ENCODE data around the gene APOC4.
"Not testable (repeated sequence)": the region's sequence is repeated elsewhere in the genome, so short reads cannot be mapped to it uniquely, and the experiment has no call there.

Gene APOC4

DNA sequence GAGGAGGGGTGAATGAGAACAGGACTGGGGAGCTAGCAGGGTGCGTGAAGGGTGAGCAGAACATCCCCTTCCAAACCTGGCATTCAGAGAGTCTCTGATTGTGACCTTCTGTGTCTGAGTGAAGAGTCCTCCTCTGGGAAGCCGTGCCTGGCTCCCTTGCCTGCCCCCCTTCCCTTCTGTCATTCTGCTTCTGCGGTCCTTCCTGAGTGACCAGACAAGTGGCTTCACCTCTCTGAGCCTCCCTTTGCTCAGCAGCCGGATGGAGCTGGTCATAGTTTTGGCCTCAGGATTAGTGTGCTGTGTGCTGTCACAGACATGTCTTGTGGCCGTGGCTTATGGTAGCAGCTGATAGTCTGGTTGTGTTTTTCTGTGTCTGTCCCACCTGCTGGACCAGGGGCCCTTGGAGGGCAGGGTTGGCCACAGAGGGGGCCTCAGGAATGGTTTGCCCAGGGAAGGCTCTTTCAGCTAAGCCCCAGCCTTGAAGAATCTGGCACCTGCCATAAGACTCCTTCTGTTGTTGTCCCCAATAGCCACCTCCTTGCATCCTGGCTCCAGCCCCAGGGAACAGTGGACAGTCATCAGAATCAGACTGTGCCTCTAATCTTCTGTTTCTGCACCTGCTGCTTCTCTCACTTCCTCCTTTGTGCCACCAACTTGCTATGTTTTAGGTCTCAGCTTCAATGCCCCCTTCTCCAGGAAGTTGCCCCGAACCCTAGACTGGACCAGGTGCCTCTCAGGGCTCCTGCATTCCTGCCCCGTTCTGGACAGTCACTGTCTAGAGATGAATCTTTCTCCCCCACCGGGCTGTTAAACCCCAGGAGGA, 19.1 kb downstream of the APOC4 start:
- DNase-seq = no peak

DNA sequence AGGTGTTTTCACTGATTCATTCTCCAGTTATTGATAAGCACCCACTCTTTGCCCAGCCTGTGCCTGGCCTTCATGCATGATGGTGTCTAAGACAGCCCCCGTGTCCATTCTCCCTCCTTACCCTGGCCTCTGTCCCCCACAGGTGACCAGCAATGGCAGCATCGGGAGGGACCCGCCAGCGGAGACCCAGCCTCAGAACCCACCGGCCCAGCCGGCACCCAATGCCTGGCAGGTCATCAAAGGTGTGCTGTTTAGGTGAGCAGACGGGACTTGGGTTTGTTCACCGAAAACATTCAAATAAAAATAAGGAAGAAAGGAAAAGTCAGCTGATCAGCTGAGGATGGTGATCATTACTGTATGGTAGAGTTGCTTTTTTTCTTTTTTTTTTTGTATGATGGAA, 19.8 kb downstream of the APOC4 start:
- no peak for DNase-seq

DNA sequence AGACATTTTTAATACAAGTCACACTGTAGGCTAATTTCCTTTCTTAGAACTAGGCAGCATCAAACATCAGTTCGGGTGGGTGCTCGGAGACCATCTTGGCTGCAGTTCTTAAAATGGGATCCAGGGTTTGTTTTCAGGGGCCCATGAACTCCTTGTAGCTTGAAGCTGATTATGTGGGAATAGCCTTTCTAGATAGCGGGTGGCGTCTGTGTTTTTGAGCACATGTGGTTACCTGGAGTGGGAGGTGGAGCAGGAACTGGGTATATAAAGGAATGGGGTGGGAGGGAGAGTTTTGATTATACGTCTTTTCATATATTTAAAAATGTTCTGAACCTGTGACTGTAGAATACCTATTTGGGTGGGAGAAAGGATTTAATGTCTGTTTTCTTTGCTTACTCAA, 26.1 kb downstream of the APOC4 start:
- no peak for DNase-seq

DNA sequence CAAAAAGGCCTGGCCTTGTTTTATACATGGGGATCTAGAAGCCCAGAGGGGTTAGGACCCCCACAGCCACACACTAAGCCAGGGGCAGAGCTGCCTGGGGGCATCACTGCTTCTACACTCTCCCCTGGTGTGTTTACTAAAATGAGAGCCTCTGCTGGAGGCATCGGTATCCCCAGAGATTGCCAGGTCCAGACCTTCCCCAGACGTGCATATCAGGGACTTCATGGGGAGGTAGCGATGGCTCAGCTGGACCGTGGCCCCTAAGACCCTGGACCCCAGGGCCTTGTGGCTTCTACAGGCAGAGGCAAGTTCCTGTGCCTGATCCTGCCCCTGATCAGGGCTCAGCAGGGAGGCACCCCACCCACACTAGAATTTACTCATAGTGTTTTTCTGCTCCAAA, 26.6 kb downstream of the APOC4 start:
- no peak for DNase-seq

DNA sequence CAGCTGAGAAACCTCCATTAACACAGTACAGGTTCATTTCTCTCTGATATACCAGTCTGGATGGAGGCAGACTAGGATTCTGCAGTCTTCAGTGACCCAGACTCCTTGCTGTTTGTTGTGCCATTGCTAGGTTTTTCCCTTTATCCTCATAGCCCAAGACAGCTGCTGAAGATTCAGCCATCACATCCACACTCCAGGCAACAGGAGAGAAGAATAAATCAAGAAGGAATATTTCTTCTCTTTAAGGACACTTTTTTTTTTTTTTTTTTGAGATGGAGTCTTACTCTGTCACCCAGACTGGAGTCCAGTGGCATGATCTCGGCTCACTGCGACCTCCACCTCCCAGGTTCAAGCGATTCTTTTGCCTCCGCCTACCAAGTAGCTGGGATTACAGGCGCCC, 27.4 kb downstream of the APOC4 start:
- DNase-seq = no peak

DNA sequence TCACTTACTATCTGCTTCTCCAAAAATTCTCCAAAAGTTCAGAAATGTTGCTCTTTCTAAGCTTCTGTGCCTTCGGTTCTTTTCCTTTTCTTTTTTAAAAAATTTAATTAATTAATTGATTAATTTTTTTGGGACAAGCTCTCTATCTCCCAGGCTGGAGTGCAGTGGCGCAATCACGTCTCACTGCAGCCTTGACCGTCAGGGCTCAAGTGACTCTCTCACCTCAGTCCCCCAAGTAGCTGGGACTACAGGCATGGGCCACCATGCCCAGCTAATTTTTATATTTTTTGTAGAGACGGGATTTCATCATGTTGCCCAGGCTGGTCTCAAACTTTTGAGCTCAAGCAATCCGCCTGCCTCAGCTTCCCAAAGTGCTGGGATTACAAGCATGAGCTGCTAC, 29.4 kb downstream of the APOC4 start:
- not testable (repeated sequence) for DNase-seq

DNA sequence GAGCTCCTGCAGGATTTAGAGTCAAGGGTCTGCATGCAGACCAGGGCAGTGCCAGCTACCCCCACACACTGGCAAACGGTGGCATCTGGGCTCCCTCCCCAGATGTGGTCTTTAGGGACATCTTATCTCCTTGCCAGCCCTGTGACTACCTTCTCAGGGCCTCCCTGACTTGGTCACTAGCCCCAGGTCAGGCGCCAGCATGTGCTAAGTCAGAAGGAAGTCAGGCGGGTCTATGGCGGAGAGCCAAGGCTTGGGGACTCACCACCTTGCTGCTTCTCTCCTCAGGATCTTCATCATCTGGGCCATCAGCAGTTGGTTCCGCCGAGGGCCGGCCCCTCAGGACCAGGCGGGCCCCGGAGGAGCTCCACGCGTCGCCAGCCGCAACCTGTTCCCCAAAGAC, 30.8 kb downstream of the APOC4 start:
- DNase-seq = no peak

DNA sequence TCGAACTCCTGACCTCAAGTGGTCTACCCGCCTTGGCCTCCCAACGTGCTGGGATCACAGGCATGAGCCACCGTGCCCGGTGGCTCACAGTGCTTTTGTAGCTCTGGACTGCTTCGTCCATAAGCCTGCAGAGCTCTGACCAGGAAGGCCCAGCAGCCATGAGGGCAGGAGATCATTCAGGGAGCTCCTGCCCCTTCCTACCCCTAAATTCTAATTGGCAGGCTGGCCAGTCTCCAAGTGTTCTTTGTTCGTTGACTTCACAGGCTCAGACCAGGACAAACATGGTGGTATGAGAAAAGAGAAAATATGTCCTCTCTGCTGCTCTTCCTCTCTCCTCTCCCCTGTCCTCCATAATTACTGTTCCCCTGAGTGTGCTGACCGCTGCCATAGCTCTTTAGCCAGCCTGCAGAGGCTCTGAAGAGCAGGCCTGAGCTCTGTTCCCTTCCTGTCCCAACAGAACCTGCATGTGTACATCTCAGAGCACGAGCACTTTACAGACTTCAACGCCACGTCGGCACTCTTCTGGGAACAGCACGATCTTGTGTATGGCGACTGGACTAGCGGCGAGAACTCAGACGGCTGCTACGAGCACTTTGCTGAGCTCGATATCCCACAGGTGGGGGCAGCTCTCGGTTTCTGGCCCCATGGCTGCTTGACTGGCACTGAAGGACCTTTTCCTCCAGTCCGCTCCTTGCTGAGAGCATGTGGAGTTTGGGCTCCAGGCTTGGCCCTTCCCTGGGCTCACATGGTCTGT, 32.1 kb downstream of the APOC4 start:
- no peak for DNase-seq

DNA sequence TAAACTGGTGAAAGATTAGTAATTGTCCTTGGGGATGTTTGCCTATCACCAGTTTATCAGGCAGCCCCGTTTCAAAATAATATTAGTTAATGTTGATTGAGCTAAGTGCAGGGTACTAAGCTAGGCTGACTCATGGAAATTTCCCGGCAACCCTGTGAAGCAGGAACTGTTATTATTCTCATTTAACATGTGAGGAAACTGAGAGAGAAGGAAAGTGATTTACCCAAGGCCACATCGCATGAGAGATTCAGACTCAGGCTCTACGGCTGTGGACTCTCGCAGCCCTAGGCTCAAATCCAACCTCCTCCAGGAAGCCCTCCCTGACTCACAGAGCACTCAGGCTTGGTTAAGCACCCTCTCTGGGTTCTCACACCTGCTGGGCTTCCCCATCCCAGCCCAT, 32.8 kb downstream of the APOC4 start:
- no peak for DNase-seq

DNA sequence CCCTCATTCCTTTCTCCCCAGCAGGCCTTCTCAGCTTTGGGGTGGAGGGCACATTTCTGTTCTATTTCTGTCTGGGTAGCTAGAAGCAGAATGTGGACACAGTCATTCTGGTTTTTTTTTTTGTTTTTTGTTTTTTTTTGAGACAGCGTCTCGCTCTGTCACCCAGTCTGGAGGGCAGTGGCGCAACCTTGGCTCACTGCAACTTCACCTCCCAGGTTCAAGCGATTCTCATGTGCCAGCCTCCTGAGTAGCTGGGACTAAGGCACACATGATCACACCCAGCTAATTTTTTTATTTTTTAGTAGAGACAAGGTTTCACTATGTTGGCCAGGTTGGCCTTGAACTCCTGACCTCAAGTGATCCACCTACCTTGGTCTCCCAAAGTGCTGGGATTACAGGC, 33.4 kb downstream of the APOC4 start:
- DNase-seq = no peak

DNA sequence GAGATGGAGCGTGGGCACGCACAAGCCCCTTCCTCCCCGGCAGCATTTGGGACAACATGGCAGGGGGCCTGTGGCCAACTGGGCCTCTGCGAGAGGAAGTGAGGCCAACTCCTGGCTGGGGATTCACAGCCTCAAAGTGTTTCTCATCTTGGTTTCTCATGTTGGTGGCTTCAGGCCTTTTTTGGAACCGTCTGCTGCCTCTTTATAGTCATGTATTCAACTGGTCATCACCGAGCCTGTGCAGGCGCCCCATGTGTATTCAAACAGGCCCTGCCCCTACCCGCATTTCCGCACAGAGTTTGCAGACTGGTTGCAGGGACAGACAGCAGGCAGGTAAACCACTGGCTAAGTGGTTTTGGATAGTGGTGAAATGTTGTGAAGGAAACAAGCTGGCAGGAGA, 42.0 kb downstream of the APOC4 start:
- DNase-seq = no peak

DNA sequence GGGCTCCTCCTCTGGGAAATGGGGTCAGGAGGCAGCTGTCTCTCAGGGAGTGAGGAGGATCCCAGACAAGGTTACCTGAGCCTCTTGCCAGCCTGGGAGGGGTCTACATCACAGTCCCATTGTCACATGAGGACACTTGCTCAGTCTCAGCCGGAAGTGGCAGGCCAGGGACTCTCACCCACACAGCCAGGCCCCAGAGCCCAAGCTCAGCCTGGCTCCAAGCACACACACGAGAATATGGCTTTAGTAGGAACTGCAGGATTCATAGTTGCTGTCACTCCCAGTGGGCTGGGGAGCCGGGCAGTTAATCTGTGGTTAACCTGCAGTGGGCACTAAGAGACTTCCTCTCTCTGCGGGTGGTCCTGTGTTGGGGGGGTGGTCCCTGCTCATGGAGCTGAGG, 43.4 kb downstream of the APOC4 start:
- DNase-seq = no peak

DNA sequence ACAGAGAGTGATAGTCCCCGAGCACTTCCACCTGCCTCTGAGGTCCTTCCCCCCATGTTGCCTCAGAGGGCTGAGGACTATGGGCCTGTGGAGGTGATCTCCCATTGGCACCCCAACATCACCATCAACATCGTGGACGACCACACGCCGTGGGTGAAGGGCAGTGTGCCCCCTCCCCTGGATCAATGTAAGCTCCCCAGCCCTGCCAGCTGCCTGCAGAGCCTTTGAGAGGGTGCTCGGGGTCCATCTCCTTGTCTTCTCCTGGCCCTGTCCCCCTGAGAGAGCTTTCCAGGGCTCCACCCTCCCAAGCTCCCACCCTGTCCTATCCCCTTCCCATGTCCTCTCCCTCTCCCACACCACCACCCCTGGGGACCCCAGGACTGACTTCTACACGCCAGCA, 44.4 kb downstream of the APOC4 start:
- DNase-seq = no peak

DNA sequence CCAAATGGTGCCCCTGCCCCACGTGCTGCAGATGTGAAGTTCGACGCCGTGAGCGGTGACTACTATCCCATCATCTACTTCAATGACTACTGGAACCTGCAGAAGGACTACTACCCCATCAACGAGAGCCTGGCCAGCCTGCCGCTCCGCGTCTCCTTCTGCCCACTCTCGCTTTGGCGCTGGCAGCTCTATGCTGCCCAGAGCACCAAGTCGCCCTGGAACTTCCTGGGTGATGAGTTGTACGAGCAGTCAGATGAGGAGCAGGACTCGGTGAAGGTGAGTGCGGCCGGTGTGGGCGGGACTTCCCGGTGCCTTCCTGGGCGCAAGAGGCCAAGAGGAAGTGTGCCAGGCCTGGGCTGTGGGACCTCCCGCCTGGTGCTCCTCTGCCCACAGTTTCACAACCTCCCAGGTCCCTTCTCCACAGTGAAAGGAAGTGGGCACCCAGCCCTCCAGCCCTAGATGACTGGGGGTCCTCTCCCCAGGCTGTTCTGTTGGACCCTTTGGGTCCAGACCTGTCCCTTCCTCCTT, 45.2 kb downstream of the APOC4 start:
- DNase-seq = no peak

DNA sequence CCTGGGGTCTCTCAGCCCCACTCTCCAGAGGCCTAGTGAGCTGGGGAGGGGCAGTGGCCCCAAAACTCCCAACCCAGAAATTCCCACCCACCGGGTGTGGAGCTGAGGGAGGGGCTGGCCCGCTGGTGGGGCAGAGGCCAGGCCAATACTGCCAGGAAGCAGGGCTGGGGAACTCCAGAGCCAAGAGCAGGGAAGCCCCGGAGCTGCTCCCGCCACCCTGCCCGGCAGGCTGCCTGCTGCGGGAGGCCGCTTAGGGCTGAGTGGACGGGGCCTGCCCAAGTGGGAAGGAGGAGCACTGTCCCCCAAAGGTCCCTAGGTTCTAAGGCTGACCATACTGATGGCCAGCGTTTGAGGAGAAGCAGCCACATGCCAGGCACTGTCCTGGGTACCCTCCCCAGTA, 46.2 kb downstream of the APOC4 start:
- no peak for DNase-seq

DNA sequence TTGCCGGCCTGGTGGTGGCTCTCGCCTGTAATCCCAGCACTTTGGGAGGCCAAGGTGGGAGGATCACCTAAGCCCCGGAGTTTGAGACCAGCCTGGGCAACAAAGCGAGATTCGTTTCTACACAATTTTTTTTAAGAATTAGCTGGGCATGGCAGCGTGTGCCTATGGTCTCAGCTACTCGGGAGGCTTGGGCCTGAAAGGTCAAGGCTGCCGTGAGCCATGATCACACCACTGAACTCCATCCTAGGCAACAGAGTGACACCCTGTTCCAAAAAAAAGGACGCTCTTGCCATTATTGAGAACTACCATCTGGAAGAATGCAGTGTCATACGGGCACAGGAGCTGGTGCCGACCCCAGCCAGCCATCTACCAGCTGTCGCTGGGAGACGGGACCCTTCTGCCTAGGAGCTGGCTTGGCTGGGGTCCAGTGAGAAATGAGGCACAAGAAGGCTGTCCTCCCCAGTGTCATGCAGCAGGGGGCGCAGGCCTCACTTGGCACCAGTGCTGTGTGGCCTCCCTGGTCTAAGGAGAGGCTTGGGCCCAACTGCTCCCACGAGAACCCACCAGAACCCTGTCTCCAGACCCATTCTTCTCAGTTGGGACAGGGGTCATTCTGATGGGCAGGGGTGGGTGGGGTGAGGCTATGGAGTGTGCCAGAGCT, 47.0 kb downstream of the APOC4 start:
- DNase-seq = no peak

DNA sequence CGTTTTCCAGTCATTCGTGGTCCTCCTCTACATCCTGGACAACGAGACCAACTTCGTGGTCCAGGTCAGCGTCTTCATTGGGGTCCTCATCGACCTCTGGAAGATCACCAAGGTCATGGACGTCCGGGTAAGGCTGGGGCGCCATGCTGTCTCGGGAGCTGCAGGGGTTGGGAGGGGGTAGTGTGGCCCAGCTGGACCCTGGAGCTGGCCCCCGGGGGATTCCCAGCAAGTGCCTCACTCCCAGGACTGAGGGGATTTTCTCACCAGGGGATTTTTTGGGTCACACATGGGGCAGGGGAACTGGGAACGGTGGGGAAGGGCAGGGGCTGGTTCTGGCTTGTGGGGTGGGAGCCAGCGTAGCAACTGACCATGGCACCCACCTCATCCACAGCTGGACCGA, 48.4 kb downstream of the APOC4 start:
- no peak for DNase-seq

DNA sequence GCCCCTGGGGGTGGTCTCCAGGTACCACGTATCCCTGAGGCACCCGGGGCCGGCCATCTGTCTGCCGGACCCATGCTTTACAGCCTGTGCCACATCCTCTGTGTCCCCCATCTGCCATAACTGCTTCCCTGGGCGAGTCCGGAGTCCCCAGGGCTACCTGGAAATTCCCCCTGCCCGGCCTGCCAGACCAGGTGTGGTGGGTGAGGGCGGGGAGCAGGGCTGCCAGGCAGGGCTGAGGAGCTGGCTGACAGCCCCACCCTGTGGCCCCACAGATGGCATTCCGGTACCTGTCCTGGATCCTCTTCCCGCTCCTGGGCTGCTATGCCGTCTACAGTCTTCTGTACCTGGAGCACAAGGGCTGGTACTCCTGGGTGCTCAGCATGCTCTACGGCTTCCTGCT, 48.9 kb downstream of the APOC4 start:
- DNase-seq = no peak

DNA sequence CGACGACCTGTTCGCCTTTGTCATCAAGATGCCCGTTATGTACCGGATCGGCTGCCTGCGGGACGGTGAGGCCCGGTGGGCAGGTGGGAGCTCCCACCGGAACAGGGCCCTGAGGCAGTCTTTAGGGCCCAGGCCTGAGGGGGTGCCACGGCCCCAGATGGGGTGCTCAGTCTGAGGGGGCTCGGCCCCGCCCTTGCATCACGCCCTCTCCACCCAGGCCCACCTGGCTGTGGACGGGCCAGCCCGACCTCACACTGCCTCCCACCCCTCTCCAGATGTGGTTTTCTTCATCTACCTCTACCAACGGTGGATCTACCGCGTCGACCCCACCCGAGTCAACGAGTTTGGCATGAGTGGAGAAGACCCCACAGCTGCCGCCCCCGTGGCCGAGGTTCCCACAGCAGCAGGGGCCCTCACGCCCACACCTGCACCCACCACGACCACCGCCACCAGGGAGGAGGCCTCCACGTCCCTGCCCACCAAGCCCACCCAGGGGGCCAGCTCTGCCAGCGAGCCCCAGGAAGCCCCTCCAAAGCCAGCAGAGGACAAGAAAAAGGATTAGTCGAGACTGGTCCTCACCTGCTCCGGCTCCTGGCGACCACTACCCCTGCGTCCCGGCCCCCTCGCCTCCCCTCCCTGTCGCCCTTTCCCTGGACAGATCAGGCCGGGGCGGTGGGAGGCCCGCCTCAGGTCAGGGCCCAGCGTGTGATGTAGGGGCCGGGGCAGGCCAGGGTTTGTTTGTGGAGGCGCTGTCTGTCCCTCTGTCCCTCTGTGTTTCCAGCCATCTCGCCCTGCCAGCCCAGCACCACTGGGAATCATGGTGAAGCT, 50.5 kb downstream of the APOC4 start:
- no peak for DNase-seq

DNA sequence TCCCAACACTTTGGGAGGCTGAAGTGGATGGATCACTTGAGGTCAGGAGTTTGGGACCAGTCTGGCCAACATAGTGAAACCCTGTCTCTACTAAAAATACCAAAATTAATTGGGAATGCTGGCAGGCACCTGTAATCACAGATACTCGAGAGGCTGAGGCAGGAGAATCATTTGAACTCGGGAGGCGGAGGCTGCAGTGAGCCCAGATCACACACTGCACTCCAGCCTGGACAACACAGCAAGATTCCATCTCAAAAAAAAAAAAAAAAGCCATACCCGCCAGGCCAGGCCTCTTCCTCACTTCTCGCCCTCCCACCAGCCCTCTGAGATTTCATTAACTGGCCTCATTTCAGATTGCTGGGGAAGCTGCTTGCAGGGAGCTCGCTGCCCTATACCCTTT, 51.5 kb downstream of the APOC4 start:
- no peak for DNase-seq

DNA sequence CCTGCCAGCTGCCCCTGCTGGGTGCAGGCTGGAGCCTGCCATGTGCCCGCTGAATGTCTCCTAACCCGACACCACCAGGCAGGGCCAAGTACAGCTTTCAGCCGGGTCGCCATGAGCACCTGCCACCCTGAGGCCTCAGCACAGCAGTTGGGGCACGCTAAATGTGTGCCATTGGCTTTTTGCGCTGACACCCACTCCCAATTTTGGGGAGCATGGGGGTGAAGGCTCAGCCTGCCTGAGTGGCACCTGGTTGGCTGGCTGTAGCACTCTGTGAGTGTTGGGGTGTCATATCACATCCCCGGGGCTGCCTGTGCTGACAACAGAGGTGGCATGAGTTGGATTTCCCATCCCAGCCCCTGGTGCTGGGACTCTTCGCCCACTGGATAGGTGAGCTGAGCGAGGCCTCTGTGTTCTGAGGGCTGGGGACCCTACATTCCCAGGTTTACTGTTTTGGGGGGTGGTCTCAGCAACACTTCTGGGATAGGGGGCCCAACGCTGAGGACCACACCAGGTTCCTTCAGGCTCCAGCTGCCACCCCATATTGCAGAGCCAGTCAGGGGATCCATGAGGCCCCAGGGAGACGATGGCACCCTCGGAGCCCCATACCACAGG, 52.0 kb downstream of the APOC4 start:
- no peak for DNase-seq
